Inflammatory macrophage treated with lipopolysaccharide for 1 hour (primary cell): ENCODE measurements around the gene POTEM.
"Not testable (repeated sequence)": the region's sequence is repeated elsewhere in the genome, so short reads cannot be mapped to it uniquely, and the experiment has no call there.

Experiments
- DNase-seq, 2 donors: peaks; one replicate each; pipeline ENCODE4 v3.0.0-alpha.2; 2020 to 2022

The POTEM gene

DNA sequence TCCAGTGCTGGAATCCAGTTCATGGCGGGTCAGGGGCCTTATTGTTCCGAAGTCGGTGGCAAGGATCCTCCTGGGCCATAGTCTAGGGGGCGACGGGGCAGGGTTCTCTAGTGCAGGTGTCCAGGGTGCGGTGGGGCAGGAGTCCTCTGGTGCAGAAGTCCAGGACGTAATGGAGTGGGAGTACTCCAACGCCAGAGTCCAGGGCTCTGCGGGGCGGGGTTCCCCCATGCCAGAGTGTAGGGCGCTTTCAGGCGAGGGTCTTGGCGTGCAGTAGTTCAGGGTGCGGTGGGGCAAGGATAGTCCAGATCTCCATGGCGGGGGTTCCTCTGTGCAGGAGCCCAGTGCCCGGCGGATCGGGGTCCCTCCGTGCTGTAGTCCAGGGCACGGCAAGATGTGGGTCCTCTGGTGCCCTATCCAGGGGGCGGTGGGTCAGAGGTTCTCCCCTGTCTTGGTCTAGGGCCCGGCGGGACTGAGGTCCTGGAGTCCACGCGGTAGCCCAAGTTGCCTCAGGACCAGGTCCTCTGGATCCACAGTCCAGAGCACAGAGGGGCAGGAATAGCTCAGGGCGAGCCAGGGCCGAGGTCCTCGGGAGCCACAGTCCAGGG is 70.9 kb downstream of the POTEM start:
- DNase-seq, result not testable (repeated sequence)

DNA sequence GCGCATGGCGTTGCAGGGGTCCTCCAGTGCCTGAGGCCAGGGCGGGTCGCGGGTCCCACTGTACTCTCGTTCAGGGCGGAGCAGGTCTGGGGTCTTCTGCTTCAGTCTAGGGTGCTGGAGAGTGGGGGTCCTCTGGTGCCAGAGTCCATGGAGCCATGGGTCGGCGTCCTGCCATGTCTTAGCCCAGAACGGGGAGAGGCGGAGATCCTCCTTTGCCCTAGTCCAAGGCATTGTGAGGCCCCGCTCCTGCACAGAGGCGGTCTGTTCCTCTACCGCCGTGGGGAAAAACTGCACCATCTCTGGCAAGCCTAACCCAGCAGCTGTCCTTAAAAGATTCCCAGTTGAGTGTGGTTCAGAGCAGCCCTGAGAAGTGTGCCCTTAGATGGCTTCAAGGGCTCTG is 71.6 kb downstream of the POTEM start:
- DNase-seq, result not testable (repeated sequence)

DNA sequence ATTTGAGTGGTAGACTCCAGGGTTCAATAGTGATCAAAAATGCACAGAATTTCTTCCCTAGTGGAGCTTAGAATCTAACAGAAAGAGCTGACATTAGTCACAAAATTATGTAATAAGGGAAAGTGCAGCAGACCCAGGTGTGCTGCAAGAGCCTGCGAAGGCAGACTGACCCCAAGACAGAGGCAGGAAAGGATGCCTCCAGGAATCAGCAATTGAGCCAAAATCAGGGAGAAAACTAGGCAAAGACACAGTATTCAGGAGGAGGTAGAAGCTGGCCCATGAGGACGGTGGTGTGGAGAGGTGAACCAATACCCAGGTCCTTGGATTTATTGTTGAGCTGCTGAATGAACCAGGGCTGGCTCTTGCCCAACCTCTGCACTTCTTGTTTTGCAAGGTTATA is 76.2 kb downstream of the POTEM start:
- DNase-seq, result not testable (repeated sequence)
